ENCODE data around the gene TAS2R14. TPM values are rescaled to one million over a fixed set of nuclear protein-coding genes. Genes with fewer than 3 reads are reported as not detected.

Gene TAS2R14
- total RNA-seq, 4 donors from 2014 or later: 2.0 to 6.3 (median 5.8) TPM

- Histone ChIP-seq H3K36me3 (no peaks in the 10 kb centered on the region), H3K27me3 (no peaks in the 10 kb centered on the region), H3K9me3 (peaks cover 0 to 32% (median 9%) of the 10 kb centered on the region in 4 donors), H3K27ac (no peak overlapping the region), H3K4me1 (no peaks in the 10 kb centered on the region), H3K4me3 (no peak overlapping the region)
- TF ChIP-seq EP300 (IDR thresholded peaks at IDR 0.05): no peak
- no peak for TF ChIP-seq CTCF (IDR thresholded peaks at IDR 0.05)
- no peak for TF ChIP-seq POLR2A (IDR thresholded peaks at IDR 0.05)
- DNase-seq (ENCODE audit: low spot score in 2 of 2): no peak
Observed at GRCh38 chr12:10957741-10958140, 18.7 kb upstream of the TAS2R14 start.

GRCh38 chr12:10956085-10956484 is 17.0 kb upstream of the TAS2R14 start:
- H3K9me3 ChIP-seq: peaks cover 0 to 32% (median 9%) of the 10 kb centered on the region in 4 donors
- no peaks in the 10 kb centered on the region for H3K36me3 ChIP-seq
- DNase-seq (ENCODE audit: low spot score in 2 of 2): no peak
- H3K4me3 ChIP-seq: no peak overlapping the region
- TF ChIP-seq EP300 (IDR thresholded peaks at IDR 0.05) (no peak), POLR2A (IDR thresholded peaks at IDR 0.05) (no peak), CTCF (IDR thresholded peaks at IDR 0.05) (no peak)
- H3K4me1 ChIP-seq: no peaks in the 10 kb centered on the region
- H3K27me3 ChIP-seq: no peaks in the 10 kb centered on the region
- H3K27ac ChIP-seq: no peak overlapping the region

- DNase-seq (ENCODE audit: low spot score in 2 of 2): no peak
- Histone ChIP-seq H3K9me3 (peaks cover 0 to 35% (median 9%) of the 10 kb centered on the region in 4 donors), H3K36me3 (no peaks in the 10 kb centered on the region), H3K4me3 (no peak overlapping the region), H3K27ac (no peak overlapping the region), H3K27me3 (no peaks in the 10 kb centered on the region), H3K4me1 (no peaks in the 10 kb centered on the region)
- TF ChIP-seq POLR2A (IDR thresholded peaks at IDR 0.05) (no peak), EP300 (IDR thresholded peaks at IDR 0.05) (no peak), CTCF (IDR thresholded peaks at IDR 0.05) (no peak)
- 65 to 93% methylated on average over 4 of the region's 4 CpGs for WGBS, 2 donors
Observed at GRCh38 chr12:10952645-10953044, 13.6 kb upstream of the TAS2R14 start.

- Histone ChIP-seq H3K27ac (no peak overlapping the region), H3K36me3 (no peaks in the 10 kb centered on the region), H3K27me3 (no peaks in the 10 kb centered on the region), H3K4me1 (no peaks in the 10 kb centered on the region), H3K9me3 (no peaks in the 10 kb centered on the region), H3K4me3 (no peak overlapping the region)
- TF ChIP-seq CTCF (IDR thresholded peaks at IDR 0.05) (no peak), POLR2A (IDR thresholded peaks at IDR 0.05) (no peak), EP300 (IDR thresholded peaks at IDR 0.05) (no peak)
- no peak for DNase-seq (ENCODE audit: low spot score in 2 of 2)
- WGBS, 2 donors: 93 to 100% methylated on average over 2 of the region's 2 CpGs
Observed at GRCh38 chr12:10943167-10943566, 4.1 kb upstream of the TAS2R14 start.

GRCh38 chr12:10941916-10942607 is 3.0 kb upstream of the TAS2R14 start:
- DNase-seq (ENCODE audit: low spot score in 2 of 2): no peak
- no peaks in the 10 kb centered on the region for H3K4me1 ChIP-seq
- no peaks in the 10 kb centered on the region for H3K36me3 ChIP-seq
- no peak overlapping the region for H3K27ac ChIP-seq
- no peaks in the 10 kb centered on the region for H3K27me3 ChIP-seq
- 70 to 74% methylated on average over 4 of the region's 4 CpGs for WGBS, 2 donors
- H3K9me3 ChIP-seq: no peaks in the 10 kb centered on the region
- no peak for TF ChIP-seq POLR2A (IDR thresholded peaks at IDR 0.05)
- no peak for TF ChIP-seq CTCF (IDR thresholded peaks at IDR 0.05)
- TF ChIP-seq EP300 (IDR thresholded peaks at IDR 0.05): no peak
- no peak overlapping the region for H3K4me3 ChIP-seq
